ENCODE results near the gene ASXL2.

DNA sequence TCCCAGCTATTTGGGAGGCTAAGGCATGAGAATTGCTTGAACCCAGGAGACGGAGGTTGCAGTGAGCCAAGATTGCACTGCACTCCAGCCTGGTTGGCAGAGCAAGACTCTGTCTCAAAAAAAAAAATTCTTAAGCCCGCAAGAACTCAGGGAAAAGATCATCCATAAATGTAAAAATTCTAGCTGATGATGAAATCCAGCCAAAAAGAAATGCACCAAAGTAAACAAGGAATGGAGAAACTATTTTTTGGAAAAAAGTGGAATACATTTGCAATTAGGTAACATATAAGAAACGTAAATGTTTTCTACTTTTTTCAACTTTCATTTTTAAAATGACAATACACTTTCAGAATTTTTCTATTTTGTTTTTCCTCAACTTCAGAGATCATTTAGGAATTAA lies 61.3 kb downstream of the ASXL2 start:
- TF ChIP-seq POLR2A (IDR thresholded peaks at IDR 0.05; ENCODE audit: low read depth, low read length) (no peak), POLR2AphosphoS5 (IDR thresholded peaks at IDR 0.05; ENCODE audit: low read depth, low read length) (no peak), SPI1 (IDR thresholded peaks at IDR 0.05; ENCODE audit: low read depth, low read length) (no peak), PAX5 (IDR thresholded peaks at IDR 0.05; ENCODE audit: insufficient read depth, low read length, severe bottlenecking) (no peak), POU2F2 (IDR thresholded peaks at IDR 0.05; ENCODE audit: low read depth, low read length) (no peak), TAF1 (IDR thresholded peaks at IDR 0.05; ENCODE audit: low read depth, low read length) (no peak)
